Body of pancreas (tissue), 4 donors: Measurements from ENCODE around the gene SLC9A1.

Experiments used
- CTCF ChIP-seq, 7 experiments: fragments of 450-650 bp in 4 of 7; fragments of 200-600 bp in 3 of 7; sonication (generic) in 3 of 7; IDR thresholded peaks; one replicate each; pipeline ENCODE4 v1.5.1; 2016 to 2019; ENCODE audit warnings: antibody characterized with exemption in 7 of 7
- POLR2A ChIP-seq, 3 donors: fragments of 450-650 bp; IDR thresholded peaks; one replicate each; pipeline ENCODE4 v1.6.1; 2016; ENCODE audit warnings: antibody characterized with exemption in 3 of 3, mild to moderate bottlenecking in 2 of 3

GRCh38 chr1:27074175-27074780 is 80.6 kb downstream of the SLC9A1 start:
- TF ChIP-seq CTCF (IDR thresholded peaks at IDR 0.05) = no peak
- no peak for TF ChIP-seq POLR2A (IDR thresholded peaks at IDR 0.05)
